ENCODE results near the gene SPAG7. TPM values are rescaled to one million over a fixed set of nuclear protein-coding genes. Genes with fewer than 3 reads are reported as not detected.

The SPAG7 gene
- total RNA-seq, 2 experiments from 2014 or later: 60.6 to 65.8 TPM

DNA sequence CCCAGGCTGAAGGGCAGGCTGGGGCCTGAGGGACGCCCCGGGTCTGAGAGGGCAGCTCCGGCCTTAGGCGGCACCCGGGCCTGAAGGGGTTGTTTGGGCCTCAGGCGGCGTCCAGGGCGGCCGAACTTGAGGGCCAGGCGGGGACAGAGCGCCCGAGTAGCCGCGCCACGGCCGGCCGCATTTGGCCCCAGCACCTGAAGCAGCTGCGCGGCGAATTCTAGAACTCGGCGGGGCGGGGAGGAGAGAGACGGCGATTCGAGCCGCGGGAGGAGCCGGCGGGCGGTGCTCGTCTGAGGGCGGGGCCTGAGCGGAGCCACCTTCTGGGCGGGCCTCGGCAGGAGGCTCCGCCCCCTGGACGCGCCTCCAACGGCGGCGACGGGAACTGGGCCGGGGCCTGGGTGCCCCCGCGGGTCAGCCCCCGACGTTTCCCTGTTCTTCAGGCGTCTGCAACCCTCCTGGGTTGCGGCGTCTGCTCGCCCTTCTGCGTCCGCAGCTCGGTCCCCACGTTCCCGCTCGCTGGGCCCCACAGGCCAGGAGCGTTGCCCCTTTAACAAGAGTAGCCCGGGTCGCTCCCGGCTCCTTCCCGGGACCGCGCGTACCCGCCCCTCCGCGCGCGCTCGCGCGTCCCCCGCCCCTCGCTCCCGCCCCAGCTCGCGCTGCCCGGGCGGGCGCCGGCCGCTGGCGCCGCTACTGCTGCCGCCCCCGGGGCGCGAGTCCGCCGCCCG is 29.8 kb upstream of the SPAG7 start, which contains the start of the genes INCA1 and KIF1C:
Gene INCA1 (minus strand): TSS at position 221 of the 725 bp plus-strand sequence. CDS start 3,085 bp downstream, outside the sequence.
Gene KIF1C (plus strand): TSS at position 649 of the 725 bp plus-strand sequence. CDS start 2,297 bp downstream, outside the sequence.
- intact Hi-C loops (cut with micrococcal nuclease): loop anchor here (1.0 to 5.0 kb wide), 6 partner anchors 10 to 57 kb away; partner anchors contain the start of genes CAMTA2, RNF167 and SLC25A11
- H3K9me3 Mint-ChIP-seq: no peaks in the 10 kb centered on the region
- CTCF ChIA-PET: interaction anchor here (0.6 to 1.9 kb wide), 8 partner anchors 9 to 88 kb away, joined by 3 to 8 read pairs (median 4); partner anchors contain the start of gene CAMTA2
- no peaks in the 10 kb centered on the region for H3K27me3 Mint-ChIP-seq
- peaks cover 7% of the 10 kb centered on the region for H3K36me3 Mint-ChIP-seq
- H3K4me3 Mint-ChIP-seq: peak within 1 kb of the TSS; percentile 82
- DNase-seq: peak; percentile 93
- H3K4me1 Mint-ChIP-seq (ENCODE audit: low read depth): peaks cover 20% of the 10 kb centered on the region
- peak within 1 kb of the TSS; percentile 42 for H3K27ac Mint-ChIP-seq
- POLR2A ChIA-PET: interaction anchor here (0.6 to 2.9 kb wide), 8 partner anchors 10 to 80 kb away, joined by 3 to 31 read pairs (median 6); partner anchors contain the start of genes CAMTA2, PFN1, RNF167 and SLC25A11

DNA sequence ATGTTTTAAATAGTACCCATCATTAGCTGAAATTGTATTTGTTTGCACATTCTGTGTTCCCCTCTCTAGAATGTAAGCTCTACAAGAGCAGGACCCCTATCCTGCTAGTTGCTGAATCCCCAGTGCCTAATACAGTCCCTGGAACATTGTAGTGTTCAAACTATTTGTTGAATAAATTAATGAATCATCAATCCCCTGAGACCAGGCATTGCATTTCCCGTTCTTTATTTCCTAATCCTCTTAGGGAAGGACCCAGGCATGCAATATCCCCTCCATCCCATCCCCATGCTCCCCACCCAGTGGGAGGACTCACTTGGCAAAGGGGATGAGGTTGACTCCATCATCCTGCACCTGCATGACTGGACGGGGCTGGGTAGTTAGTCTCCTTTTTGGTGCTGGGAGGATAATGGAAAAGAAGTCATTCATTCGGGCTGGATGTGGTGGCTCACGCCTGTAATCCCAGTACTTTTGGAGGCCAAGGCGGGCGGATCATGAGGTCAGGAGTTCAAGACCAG is 26.5 kb upstream of the SPAG7 start:
- DNase-seq: no peak
- H3K4me3 Mint-ChIP-seq: no peak overlapping the region
- CTCF ChIA-PET: no interaction called here
- POLR2A ChIA-PET: interaction anchor here (1.0 kb wide), 1 partner anchor 43 kb away, joined by 3 read pairs; the partner anchor contains the start of gene ENO3
- no peaks in the 10 kb centered on the region for H3K36me3 Mint-ChIP-seq
- no peaks in the 10 kb centered on the region for H3K27me3 Mint-ChIP-seq
- H3K4me1 Mint-ChIP-seq (ENCODE audit: low read depth): peaks cover 22% of the 10 kb centered on the region
- no peak overlapping the region for H3K27ac Mint-ChIP-seq
- intact Hi-C loops (cut with micrococcal nuclease): no loop called here
- no peaks in the 10 kb centered on the region for H3K9me3 Mint-ChIP-seq

DNA sequence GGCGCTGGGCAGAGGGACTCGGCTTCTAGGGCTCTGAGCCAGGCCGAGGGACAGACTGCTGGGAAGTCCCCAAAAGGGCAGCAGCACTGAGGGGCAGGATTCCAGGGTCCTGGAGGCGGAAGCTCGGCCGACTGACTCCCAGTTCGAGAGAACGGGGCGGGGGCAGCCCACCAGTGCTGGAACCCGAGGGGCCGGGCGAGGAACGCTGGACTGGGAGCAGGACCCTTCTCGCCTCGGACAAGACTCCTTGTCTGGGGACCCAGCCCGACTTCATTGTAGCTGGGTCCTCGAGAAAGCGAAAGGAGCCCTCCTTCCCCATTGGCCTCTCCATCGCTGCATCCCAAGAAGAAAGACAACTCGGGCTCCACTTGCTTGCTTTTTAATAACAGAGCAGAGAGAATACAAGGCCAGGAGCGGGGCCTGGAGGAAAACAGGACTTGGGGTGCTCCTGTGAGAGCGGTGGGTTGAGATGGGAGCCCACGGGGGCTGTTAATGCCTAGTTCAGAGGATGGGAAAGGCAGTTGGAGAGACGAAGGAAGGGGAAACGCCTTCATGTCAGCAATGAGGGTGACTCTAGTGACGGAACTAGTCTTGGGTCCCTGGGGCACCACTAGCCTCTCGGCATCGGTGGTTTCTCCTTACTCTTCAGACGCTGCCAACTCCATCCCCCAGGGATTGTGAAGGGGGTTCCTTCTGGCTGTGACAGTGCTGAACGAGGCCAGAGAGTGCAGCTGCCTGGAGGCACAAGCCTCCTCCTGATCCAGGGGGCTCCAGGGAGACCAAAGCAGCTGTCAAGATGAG is 20.4 kb upstream of the SPAG7 start:
- intact Hi-C loops (cut with micrococcal nuclease): loop anchor here (1.0 to 5.0 kb wide), 4 partner anchors 9 to 81 kb away; partner anchors contain the start of genes INCA1, KIF1C, RNF167 and SLC25A11
- ChIA-PET POLR2A (interaction anchor here (1.0 to 3.5 kb wide), 5 partner anchors 10 to 154 kb away, joined by 3 to 32 read pairs (median 11); partner anchors contain the start of genes INCA1, KIF1C, PFN1 and RNF167), CTCF (interaction anchor here (0.7 to 2.0 kb wide), 8 partner anchors 9 to 90 kb away, joined by 3 to 10 read pairs (median 3); partner anchors contain the start of genes INCA1, KIF1C, RNF167 and SLC25A11)
- no peaks in the 10 kb centered on the region for H3K9me3 Mint-ChIP-seq
- H3K4me1 Mint-ChIP-seq (ENCODE audit: low read depth): peaks cover 42% of the 10 kb centered on the region
- peak; percentile 30 for DNase-seq
- H3K4me3 Mint-ChIP-seq: peak overlapping the region; percentile 91
- H3K36me3 Mint-ChIP-seq: peaks cover 7% of the 10 kb centered on the region
- H3K27ac Mint-ChIP-seq: peak overlapping the region; percentile 94
- no peaks in the 10 kb centered on the region for H3K27me3 Mint-ChIP-seq

DNA sequence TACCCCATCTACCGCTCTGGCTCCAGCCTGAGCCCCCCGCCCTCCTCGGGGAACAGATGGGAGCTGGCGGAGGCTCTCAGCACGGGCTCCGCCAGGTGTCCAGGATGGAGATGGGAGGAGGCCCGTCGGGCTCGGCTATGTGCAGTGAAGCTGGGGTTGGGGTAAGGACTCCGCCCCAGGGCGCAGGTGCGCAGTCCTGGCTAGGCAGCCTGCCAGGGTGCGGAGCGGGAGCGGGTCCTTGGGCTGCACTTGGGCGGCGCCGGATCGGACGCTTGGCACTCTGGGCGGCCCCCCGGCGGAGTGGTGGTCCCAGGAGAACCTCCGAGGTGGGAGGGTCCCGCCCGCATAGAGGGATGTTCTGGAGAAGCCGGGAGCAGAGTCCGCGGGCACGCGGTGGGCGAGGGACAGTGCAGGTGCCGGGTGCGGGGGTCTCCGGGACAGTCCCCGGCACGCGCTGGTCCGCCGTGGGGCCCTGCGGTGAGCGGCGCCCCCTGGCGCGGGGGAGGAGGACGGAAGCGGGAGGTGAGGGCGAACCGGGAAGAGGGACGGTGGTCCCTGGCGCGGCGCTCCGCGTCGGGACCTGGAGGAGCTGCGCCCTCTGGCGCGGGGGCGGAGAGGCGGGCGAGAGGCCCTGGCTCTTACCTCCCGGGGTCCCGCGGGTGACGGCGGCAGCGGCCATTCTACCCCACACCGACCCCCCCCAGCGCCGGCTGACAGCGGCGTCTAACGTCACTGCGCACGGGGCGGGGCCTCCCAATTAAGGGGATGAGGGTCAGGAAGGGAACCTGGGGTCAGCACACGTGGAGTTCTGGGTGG is 19.5 kb upstream of the SPAG7 start, which contains the start of gene CAMTA2:
Gene CAMTA2 (minus strand): TSS at position 725 of the 816 bp plus-strand sequence. CDS start 1,453 bp downstream, outside the sequence.
- intact Hi-C loops (cut with micrococcal nuclease): loop anchor here (1.0 to 5.0 kb wide), 4 partner anchors 10 to 80 kb away; partner anchors contain the start of genes INCA1, KIF1C, RNF167 and SLC25A11
- no peaks in the 10 kb centered on the region for H3K9me3 Mint-ChIP-seq
- no peaks in the 10 kb centered on the region for H3K27me3 Mint-ChIP-seq
- peaks cover 10% of the 10 kb centered on the region for H3K36me3 Mint-ChIP-seq
- peak; percentile 90 for DNase-seq
- CTCF ChIA-PET: interaction anchor here (0.7 to 2.0 kb wide), 13 partner anchors 10 to 91 kb away, joined by 3 to 10 read pairs (median 4); partner anchors contain the start of genes INCA1, KIF1C, RNF167 and SLC25A11
- H3K4me3 Mint-ChIP-seq: peak within 1 kb of the TSS; percentile 91
- POLR2A ChIA-PET: interaction anchor here (1.0 to 3.5 kb wide), 6 partner anchors 10 to 153 kb away, joined by 3 to 32 read pairs (median 10); partner anchors contain the start of genes INCA1, KIF1C, PFN1 and RNF167
- peaks cover 42% of the 10 kb centered on the region for H3K4me1 Mint-ChIP-seq (ENCODE audit: low read depth)
- H3K27ac Mint-ChIP-seq: peak within 1 kb of the TSS; percentile 94

DNA sequence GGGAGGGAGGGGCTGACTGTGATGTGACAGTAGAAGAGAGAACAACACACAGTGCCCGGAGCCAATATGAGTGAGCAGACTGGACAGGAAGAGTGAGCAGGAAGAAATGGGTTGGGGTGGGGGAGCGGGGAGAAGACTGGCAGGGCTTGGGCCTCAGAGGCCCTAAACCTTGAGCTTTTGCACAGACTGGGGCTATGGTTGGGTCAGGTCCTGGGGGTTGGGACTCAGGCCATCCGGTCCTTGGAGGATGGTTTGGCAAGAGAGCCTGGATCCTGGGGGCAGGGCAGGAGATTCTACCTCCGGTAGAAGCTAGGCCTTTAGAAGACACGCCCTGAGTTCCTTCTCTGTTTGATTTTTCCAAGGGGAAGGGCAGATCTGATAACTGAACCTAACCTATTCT is 18.8 kb upstream of the SPAG7 start:
- no peak for DNase-seq
- H3K36me3 Mint-ChIP-seq: peaks cover 12% of the 10 kb centered on the region
- H3K4me3 Mint-ChIP-seq: peak overlapping the region; percentile 91
- H3K27me3 Mint-ChIP-seq: no peaks in the 10 kb centered on the region
- no peaks in the 10 kb centered on the region for H3K9me3 Mint-ChIP-seq
- H3K4me1 Mint-ChIP-seq (ENCODE audit: low read depth): peaks cover 38% of the 10 kb centered on the region
- ChIA-PET POLR2A (interaction anchor here (0.7 to 3.5 kb wide), 6 partner anchors 11 to 46 kb away, joined by 3 to 32 read pairs (median 10); partner anchors contain the start of genes INCA1, KIF1C, PFN1 and RNF167), CTCF (interaction anchor here (0.9 to 2.0 kb wide), 9 partner anchors 11 to 92 kb away, joined by 3 to 10 read pairs (median 5); partner anchors contain the start of genes INCA1, KIF1C, RNF167 and SLC25A11)
- intact Hi-C loops (cut with micrococcal nuclease): loop anchor here (5.0 kb wide), 2 partner anchors 44 to 79 kb away; partner anchors contain the start of genes RNF167 and SLC25A11
- H3K27ac Mint-ChIP-seq: peak overlapping the region; percentile 94

DNA sequence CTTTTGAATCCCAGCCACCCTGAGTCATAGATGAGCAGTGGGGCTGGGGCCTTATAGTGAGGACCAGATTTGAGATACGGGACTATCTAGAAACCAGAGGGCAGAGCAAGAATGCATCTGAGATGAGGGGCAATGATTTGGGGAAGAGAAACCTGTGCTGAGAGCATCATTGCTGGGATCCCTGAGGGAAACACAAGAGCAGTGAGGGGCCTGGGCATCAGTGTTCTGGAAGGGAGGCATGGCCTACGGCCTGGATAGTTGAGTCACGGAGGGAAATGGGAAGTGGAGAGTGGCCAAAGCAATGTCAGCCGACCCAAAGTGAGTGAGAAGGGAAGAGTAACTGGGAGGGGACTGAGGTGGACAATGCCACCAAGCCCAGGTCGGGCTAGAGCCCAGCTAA is 14.7 kb upstream of the SPAG7 start:
- CTCF ChIA-PET: interaction anchor here (1.2 to 1.5 kb wide), 2 partner anchors 11 to 80 kb away, joined by 3 read pairs; no protein-coding TSS in a partner anchor
- no peak for DNase-seq
- Mint-ChIP-seq H3K27ac (no peak overlapping the region), H3K36me3 (peaks cover 26% of the 10 kb centered on the region), H3K27me3 (no peaks in the 10 kb centered on the region), H3K9me3 (no peaks in the 10 kb centered on the region), H3K4me1 (ENCODE audit: low read depth) (peaks cover 33% of the 10 kb centered on the region), H3K4me3 (no peak overlapping the region)
- intact Hi-C loops (cut with micrococcal nuclease): no loop called here
- POLR2A ChIA-PET: no interaction called here

DNA sequence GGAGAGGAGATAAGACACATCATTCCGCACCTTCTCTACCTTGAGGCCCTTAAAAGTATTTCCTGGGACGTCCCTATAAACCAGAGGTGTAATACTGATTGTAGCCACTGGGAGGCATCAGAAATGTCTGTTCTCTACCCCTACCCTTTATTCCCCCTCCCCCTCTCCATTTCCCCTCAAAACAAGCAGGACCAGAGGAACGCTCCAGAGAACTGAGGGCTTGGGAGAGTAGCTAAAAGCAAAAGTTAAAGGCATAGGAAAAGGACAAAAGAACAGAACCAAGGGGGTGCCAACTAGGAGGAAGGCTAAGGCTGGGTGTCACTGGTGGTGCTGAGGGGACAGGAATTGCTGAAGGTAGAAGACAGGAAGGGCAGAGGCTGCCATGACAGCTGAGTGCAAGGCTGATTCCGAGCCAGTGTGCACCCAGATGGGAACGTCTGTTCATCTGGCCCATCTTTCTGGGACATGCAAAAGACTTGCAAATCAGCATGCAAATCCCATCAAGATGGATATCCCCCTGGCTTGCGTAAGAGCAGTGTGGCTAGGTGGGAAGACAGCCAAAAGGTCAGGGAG is 13.1 kb upstream of the SPAG7 start:
- POLR2A ChIA-PET: interaction anchor here (0.5 to 1.7 kb wide), 4 partner anchors 11 to 81 kb away, joined by 3 to 10 read pairs (median 4); partner anchors contain the start of gene C17orf107
- DNase-seq: peak; percentile 40
- H3K9me3 Mint-ChIP-seq: no peaks in the 10 kb centered on the region
- intact Hi-C loops (cut with micrococcal nuclease): loop anchor here (1.0 to 2.0 kb wide), 2 partner anchors 16 to 82 kb away; partner anchors contain the start of genes INCA1 and KIF1C
- no peaks in the 10 kb centered on the region for H3K27me3 Mint-ChIP-seq
- H3K4me3 Mint-ChIP-seq: no peak overlapping the region
- CTCF ChIA-PET: interaction anchor here (0.6 to 5.1 kb wide), 16 partner anchors 9 to 83 kb away, joined by 3 to 57 read pairs (median 4); partner anchors contain the start of genes INCA1, KIF1C and SPAG7
- H3K27ac Mint-ChIP-seq: peak overlapping the region; percentile 34
- H3K4me1 Mint-ChIP-seq (ENCODE audit: low read depth): peaks cover 23% of the 10 kb centered on the region
- H3K36me3 Mint-ChIP-seq: peaks cover 33% of the 10 kb centered on the region

DNA sequence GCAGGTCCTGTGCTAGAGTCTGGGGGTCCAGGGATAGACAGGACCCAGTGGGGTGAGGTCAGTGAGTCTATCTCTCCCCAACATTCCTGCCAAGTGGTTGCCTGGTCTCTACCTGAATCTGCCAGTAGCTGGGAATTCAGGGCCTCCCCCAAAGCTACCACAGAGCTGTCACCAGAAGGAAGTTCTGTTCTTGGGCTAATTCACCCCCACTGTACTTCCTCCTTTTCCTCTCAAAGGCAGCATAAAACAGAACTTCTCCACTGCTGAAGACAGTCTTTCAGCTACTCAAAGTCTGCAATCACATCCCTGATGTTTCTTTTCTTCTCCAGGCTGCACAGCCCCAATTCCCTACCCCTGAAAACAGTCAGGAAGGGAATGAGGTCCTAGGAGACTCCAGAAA is 11.1 kb upstream of the SPAG7 start:
- no peaks in the 10 kb centered on the region for H3K9me3 Mint-ChIP-seq
- intact Hi-C loops (cut with micrococcal nuclease): no loop called here
- peaks cover 34% of the 10 kb centered on the region for H3K36me3 Mint-ChIP-seq
- ChIA-PET POLR2A (interaction anchor here (0.5 kb wide), 1 partner anchor 16 kb away, joined by 4 read pairs; no protein-coding TSS in a partner anchor), CTCF (interaction anchor here (1.0 to 5.1 kb wide), 4 partner anchors 9 to 85 kb away, joined by 3 to 57 read pairs (median 9); partner anchors contain the start of genes RNF167 and SLC25A11)
- no peak for DNase-seq
- H3K27me3 Mint-ChIP-seq: no peaks in the 10 kb centered on the region
- peaks cover 16% of the 10 kb centered on the region for H3K4me1 Mint-ChIP-seq (ENCODE audit: low read depth)
- H3K27ac Mint-ChIP-seq: no peak overlapping the region
- no peak overlapping the region for H3K4me3 Mint-ChIP-seq

DNA sequence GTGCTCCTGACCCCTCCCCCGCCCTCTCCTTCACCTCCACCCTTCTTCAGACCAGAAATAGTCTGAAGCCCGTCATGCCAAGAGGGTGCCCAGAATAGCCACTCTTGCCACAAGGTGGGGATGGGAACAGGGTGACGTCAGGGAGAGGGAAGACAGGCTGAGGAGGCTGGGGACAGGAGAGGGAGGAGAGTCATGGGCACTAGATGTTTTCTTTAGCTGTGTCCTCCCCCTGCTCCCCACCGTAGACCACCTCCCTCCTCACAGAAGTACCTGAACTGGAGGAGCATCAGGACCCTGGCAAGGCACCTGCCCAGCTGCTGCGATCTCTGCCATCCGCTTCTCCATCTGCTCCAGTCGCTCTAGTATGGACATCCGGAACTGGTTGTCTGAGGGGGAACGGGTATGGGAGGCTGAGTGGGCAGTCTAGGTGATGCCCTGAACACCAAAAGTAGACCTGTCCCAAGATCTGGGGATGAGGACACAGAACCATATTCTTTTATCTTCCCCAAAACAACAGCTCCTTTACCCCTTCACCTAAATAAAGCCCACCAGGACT is 6.6 kb upstream of the SPAG7 start:
- intact Hi-C loops (cut with micrococcal nuclease): no loop called here
- Mint-ChIP-seq H3K9me3 (no peaks in the 10 kb centered on the region), H3K36me3 (peaks cover 38% of the 10 kb centered on the region), H3K4me1 (ENCODE audit: low read depth) (peaks cover 20% of the 10 kb centered on the region), H3K4me3 (no peak overlapping the region), H3K27ac (no peak overlapping the region), H3K27me3 (no peaks in the 10 kb centered on the region)
- no peak for DNase-seq
- POLR2A ChIA-PET: no interaction called here
- CTCF ChIA-PET: interaction anchor here (0.9 to 1.5 kb wide), 5 partner anchors 12 to 89 kb away, joined by 3 to 5 read pairs (median 3); partner anchors contain the start of gene CAMTA2
